CD14-positive monocyte (primary cell): ENCODE data around the gene FAM43A. TPM values are rescaled to one million over a fixed set of nuclear protein-coding genes. Genes with fewer than 3 reads are reported as not detected.

Experiments used
- DNase-seq, 3 donors: peaks; one replicate each; pipeline ENCODE4 v3.0.0-alpha.2; 2011 to 2022
- H2AFZ ChIP-seq: 2 replicates; pipeline ENCODE4 v1.6.0; 2012; ENCODE audit warnings: mild to moderate bottlenecking, low read depth, low read length, inconsistent platforms; ENCODE audit not compliant: insufficient read depth, poor library complexity, severe bottlenecking
- H3K27ac ChIP-seq, 2 donors: 1 replicate in 1 of 2; 2 replicates in 1 of 2; pipeline ENCODE4 v1.5.1; 2012 to 2013; ENCODE audit warnings: low read length in 2 of 2, control low read depth in 1 of 2, inconsistent platforms in 1 of 2, low read depth in 1 of 2, mild to moderate bottlenecking in 1 of 2
- H3K27me3 ChIP-seq, 2 donors: one replicate each; pipeline versions ENCODE4 v1.6.0 to v1.6.1; 2011 to 2013; ENCODE audit warnings: low read length in 2 of 2; ENCODE audit not compliant: control insufficient read depth in 2 of 2, insufficient read depth in 2 of 2
- H3K36me3 ChIP-seq, 2 donors: replicated peaks in 1 of 2; 1 replicate in 1 of 2; 2 replicates in 1 of 2; pipeline versions ENCODE4 v1.5.1 to v1.6.1; 2012 to 2013; ENCODE audit warnings: low read length in 2 of 2, control low read depth in 1 of 2, inconsistent platforms in 1 of 2, mild to moderate bottlenecking in 1 of 2; ENCODE audit not compliant: insufficient read depth in 2 of 2, control insufficient read depth in 1 of 2
- H3K4me1 ChIP-seq, 2 donors: 1 replicate in 1 of 2; 2 replicates in 1 of 2; pipeline versions ENCODE4 v1.5.1 to v1.6.1; 2012 to 2013; ENCODE audit warnings: low read length in 2 of 2, control low read depth in 1 of 2, inconsistent platforms in 1 of 2, mild to moderate bottlenecking in 1 of 2, moderate library complexity in 1 of 2; ENCODE audit not compliant: insufficient read depth in 2 of 2, control insufficient read depth in 1 of 2
- H3K4me2 ChIP-seq: replicated peaks from 2 replicates; pipeline ENCODE3; 2012; ENCODE audit warnings: low read length, moderate library complexity, mild to moderate bottlenecking; ENCODE audit not compliant: poor library complexity, severe bottlenecking; ENCODE audit errors: extremely low read depth
- H3K4me3 ChIP-seq, 3 experiments: fragments of 200-600 bp in 1 of 3; sonication (generic) in 1 of 3; replicated peaks in 1 of 3; 1 replicate in 2 of 3; 2 replicates in 1 of 3; pipeline ENCODE4 v1.5.1; 2011 to 2013; ENCODE audit warnings: low read length in 3 of 3, mild to moderate bottlenecking in 3 of 3, control low read depth in 2 of 3, low read depth in 2 of 3, inconsistent platforms in 1 of 3, moderate library complexity in 1 of 3
- H3K79me2 ChIP-seq: 2 replicates; pipeline ENCODE4 v1.6.0; 2012; ENCODE audit warnings: mild to moderate bottlenecking, control low read depth, inconsistent platforms, low read length, moderate library complexity; ENCODE audit not compliant: insufficient read depth
- H3K9ac ChIP-seq: 2 replicates; pipeline ENCODE4 v1.6.0; 2017; ENCODE audit warnings: low read length, mild to moderate bottlenecking; ENCODE audit not compliant: insufficient read depth, poor library complexity, severe bottlenecking
- H3K9me3 ChIP-seq, 2 donors: replicated peaks in 1 of 2; 1 replicate in 1 of 2; 2 replicates in 1 of 2; pipeline versions ENCODE4 v1.5.1 to v1.6.1; 2012 to 2013; ENCODE audit warnings: low read length in 2 of 2, control low read depth in 1 of 2; ENCODE audit not compliant: control insufficient read depth in 1 of 2, insufficient read depth in 1 of 2
- H4K20me1 ChIP-seq: 2 replicates; pipeline ENCODE4 v1.6.0; 2012; ENCODE audit warnings: mild to moderate bottlenecking, low read length, control low read depth, moderate library complexity; ENCODE audit not compliant: insufficient read depth
- H3K27ac Mint-ChIP-seq, 7 donors: one replicate each; pipeline ENCODE4 v1.8.0; 2020; ENCODE audit warnings: mild to moderate bottlenecking in 7 of 7, mixed read lengths in 7 of 7, moderate library complexity in 6 of 7, inconsistent platforms in 2 of 7
- H3K27me3 Mint-ChIP-seq, 3 donors: one replicate each; pipeline ENCODE4 v1.8.0; 2021 to 2022; ENCODE audit warnings: low read depth in 3 of 3, mild to moderate bottlenecking in 3 of 3, mixed read lengths in 3 of 3, moderate library complexity in 3 of 3, inconsistent platforms in 1 of 3
- H3K36me3 Mint-ChIP-seq, 2 donors: one replicate each; pipeline ENCODE4 v1.8.0; 2020; ENCODE audit warnings: mixed read lengths in 2 of 2, inconsistent platforms in 1 of 2, mild to moderate bottlenecking in 1 of 2
- H3K4me1 Mint-ChIP-seq: one replicate; pipeline ENCODE4 v1.8.0; 2020; ENCODE audit warnings: mild to moderate bottlenecking, mixed read lengths
- H3K4me3 Mint-ChIP-seq, 2 donors: one replicate each; pipeline ENCODE4 v1.8.0; 2020; ENCODE audit warnings: mild to moderate bottlenecking in 2 of 2, mixed read lengths in 2 of 2, moderate library complexity in 1 of 2
- H3K9me3 Mint-ChIP-seq, 7 donors: one replicate each; pipeline ENCODE4 v1.8.0; 2020 to 2022; ENCODE audit warnings: mixed read lengths in 7 of 7, mild to moderate bottlenecking in 6 of 7, moderate library complexity in 6 of 7, inconsistent platforms in 2 of 7
- CTCF ChIP-seq: fragments of 200-600 bp; IDR thresholded peaks from one replicate; pipeline ENCODE4 v1.8.0; 2022; ENCODE audit warnings: antibody characterized with exemption, mild to moderate bottlenecking
- WGBS: methylation state at CpG from one replicate; pipeline ENCODE4 v1.1.5; 2013; ENCODE audit warnings: missing lambda C conversion rate; ENCODE audit not compliant: insufficient coverage; 5-methylcytosine and 5-hydroxymethylcytosine counted together
- intact Hi-C, 2 donors: fragments of 100-400 bp; cut with micrococcal nuclease; formaldehyde crosslinking; loops; one replicate each; pipeline versions ENCODE4 v1.15.0 to v1.15.1; 2023
- polyA plus RNA-seq, 3 donors: library from polyadenylated mRNA; depleted of rRNA in 1 of 3; unstranded in 2 of 3; stranded (reverse) in 1 of 3; fragments of 300-500 nt in 2 of 3; fragments of >200 nt in 1 of 3; fragmentation: Illumina TruSeq in 2 of 3; gene quantifications; 1 replicate in 2 of 3; 2 replicates in 1 of 3; pipeline ENCODE4 v1.2.3, GENCODE V29; 2012 to 2021

FAM43A gene
- polyA plus RNA-seq, 3 donors = 6.6 to 11.3 (median 9.8) TPM

GRCh38 chr3:194689493-194689944 is 3.8 kb downstream of the FAM43A start:
- Histone ChIP-seq H3K27ac (peak overlapping the region; percentile 7 to 23), H3K9ac (no peak overlapping the region), H3K36me3 (no peaks in the 10 kb centered on the region), H3K4me3 (no peak overlapping the region), H2AFZ (no peak overlapping the region), H4K20me1 (peaks cover 32% of the 10 kb centered on the region), H3K27me3 (no peaks in the 10 kb centered on the region), H3K9me3 (no peaks in the 10 kb centered on the region), H3K79me2 (peaks cover 20% of the 10 kb centered on the region), H3K4me2 (peak overlapping the region; percentile 99), H3K4me1 (peaks cover 31 to 45% of the 10 kb centered on the region in 2 donors)
- Mint-ChIP-seq H3K36me3 (peaks cover 0 to 10% of the 10 kb centered on the region in 2 donors), H3K9me3 (peaks cover 0 to 6% (median 4%) of the 10 kb centered on the region in 7 donors), H3K27ac (peak overlapping the region in 4 of 7 donors; percentile 29 to 77 (median 59)), H3K4me1 (peaks cover 41% of the 10 kb centered on the region), H3K4me3 (peak overlapping the region in 1 of 2 donors; percentile 97), H3K27me3 (peaks cover 2 to 5% (median 2%) of the 10 kb centered on the region in 3 donors)
- DNase-seq = no peak
- intact Hi-C loops = loop anchor here (5.0 to 10.0 kb wide), 6 partner anchors 48 to 835 kb away; no protein-coding TSS in a partner anchor
- no peak for TF ChIP-seq CTCF
- WGBS = no CpG with 5 or more reads among the region's 9 CpGs

GRCh38 chr3:194690501-194691372 is 5.1 kb downstream of the FAM43A start:
- H3K9me3 Mint-ChIP-seq = peaks cover 0 to 6% (median 4%) of the 10 kb centered on the region in 7 donors
- H3K27ac ChIP-seq = no peak overlapping the region
- H3K79me2 ChIP-seq = peaks cover 20% of the 10 kb centered on the region
- no peaks in the 10 kb centered on the region for H3K36me3 ChIP-seq
- H3K27me3 ChIP-seq = no peaks in the 10 kb centered on the region
- no peak for DNase-seq
- H3K9ac ChIP-seq = no peak overlapping the region
- H3K36me3 Mint-ChIP-seq = peaks cover 0 to 10% of the 10 kb centered on the region in 2 donors
- H3K4me2 ChIP-seq = no peak overlapping the region
- H3K4me3 ChIP-seq = no peak overlapping the region
- peaks cover 33% of the 10 kb centered on the region for H3K4me1 Mint-ChIP-seq
- peaks cover 32% of the 10 kb centered on the region for H4K20me1 ChIP-seq
- H3K4me3 Mint-ChIP-seq = no peak overlapping the region
- H2AFZ ChIP-seq = no peak overlapping the region
- no peaks in the 10 kb centered on the region for H3K9me3 ChIP-seq
- peaks cover 2 to 5% (median 3%) of the 10 kb centered on the region in 3 donors for H3K27me3 Mint-ChIP-seq
- H3K4me1 ChIP-seq = peaks cover 24 to 38% of the 10 kb centered on the region in 2 donors
- WGBS = 100% methylated on average over 3 of the region's 8 CpGs
- no peak for TF ChIP-seq CTCF
- H3K27ac Mint-ChIP-seq = no peak overlapping the region
- intact Hi-C loops = no loop called here
